BJ (cell line): ENCODE results near the gene TSPAN14. TPM values are rescaled to one million over a fixed set of nuclear protein-coding genes. Genes with fewer than 3 reads are reported as not detected.
"Not testable (repeated sequence)": the region's sequence is repeated elsewhere in the genome, so short reads cannot be mapped to it uniquely, and the experiment has no call there.

Experiments
- CTCF ChIA-PET: fragments of 350-600 bp; formaldehyde crosslinking; extraction: SDS; loops from one replicate; lab custom pipeline; 2021; ENCODE audit warnings: antibody characterized with exemption, inconsistent platforms; lab: Yijun Ruan, JAX
- POLR2A ChIA-PET: fragments of 300-600 bp; sonication (Branson Sonifier 250); formaldehyde crosslinking; extraction: SDS; loops from one replicate; lab custom pipeline; 2021; ENCODE audit warnings: antibody characterized with exemption; lab: Charles Lee
- DNase-seq: peaks from one replicate; pipeline ENCODE4 v3.0.0-alpha.2; 2011; ENCODE audit warnings: low read depth
- H3K27me3 ChIP-seq: 2 replicates; pipeline ENCODE4 v1.6.0; 2011; ENCODE audit warnings: low read length; ENCODE audit not compliant: control insufficient read depth, insufficient read depth
- H3K36me3 ChIP-seq: 2 replicates; pipeline ENCODE4 v1.5.1; 2011; ENCODE audit warnings: low read length; ENCODE audit not compliant: control insufficient read depth, insufficient read depth
- H3K4me3 ChIP-seq: 2 replicates; pipeline ENCODE4 v1.5.1; 2011; ENCODE audit warnings: low read depth, mild to moderate bottlenecking, control low read depth, low read length
- polyA plus RNA-seq: library from polyadenylated mRNA; depleted of rRNA; stranded (reverse); fragments of >200 nt; gene quantifications from 2 replicates; pipeline ENCODE4 v1.2.3, GENCODE V29; 2011
- TF ChIP-seq, protein P1 (sequence below): IDR thresholded peaks from 2 replicates; pipeline ENCODE4 v1.5.1; 2011; ENCODE audit warnings: low read depth, mild to moderate bottlenecking, control low read depth, inconsistent platforms, low read length, moderate library complexity; ENCODE audit not compliant: insufficient read depth

The TSPAN14 gene
- polyA plus RNA-seq, 1 experiment = 33.3 TPM

DNA sequence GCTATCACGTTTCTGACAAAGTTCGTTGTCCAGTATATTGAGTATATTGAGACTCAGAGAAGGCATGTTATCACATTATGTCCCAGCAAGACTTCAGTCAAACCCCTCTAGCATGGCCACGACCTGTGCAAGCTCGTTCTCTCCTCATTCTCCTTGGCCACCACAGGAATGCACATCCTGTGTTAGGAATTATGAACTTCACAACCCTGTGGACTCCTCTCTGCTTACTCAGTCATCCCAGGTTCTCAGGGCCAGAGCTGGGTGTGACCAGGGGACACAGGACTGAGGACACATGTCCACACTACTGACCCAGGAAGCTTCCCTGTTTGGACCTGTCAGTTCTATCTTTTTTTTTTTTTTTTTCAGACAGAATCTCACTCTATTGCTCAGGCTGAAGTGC is 87.9 kb downstream of the TSPAN14 start:
- Histone ChIP-seq H3K36me3 (no peaks in the 10 kb centered on the region), H3K4me3 (no peak overlapping the region), H3K27me3 (no peaks in the 10 kb centered on the region; the same call in none of the 2 replicates)
- POLR2A ChIA-PET = no interaction called here
- TF ChIP-seq, protein P1, sequence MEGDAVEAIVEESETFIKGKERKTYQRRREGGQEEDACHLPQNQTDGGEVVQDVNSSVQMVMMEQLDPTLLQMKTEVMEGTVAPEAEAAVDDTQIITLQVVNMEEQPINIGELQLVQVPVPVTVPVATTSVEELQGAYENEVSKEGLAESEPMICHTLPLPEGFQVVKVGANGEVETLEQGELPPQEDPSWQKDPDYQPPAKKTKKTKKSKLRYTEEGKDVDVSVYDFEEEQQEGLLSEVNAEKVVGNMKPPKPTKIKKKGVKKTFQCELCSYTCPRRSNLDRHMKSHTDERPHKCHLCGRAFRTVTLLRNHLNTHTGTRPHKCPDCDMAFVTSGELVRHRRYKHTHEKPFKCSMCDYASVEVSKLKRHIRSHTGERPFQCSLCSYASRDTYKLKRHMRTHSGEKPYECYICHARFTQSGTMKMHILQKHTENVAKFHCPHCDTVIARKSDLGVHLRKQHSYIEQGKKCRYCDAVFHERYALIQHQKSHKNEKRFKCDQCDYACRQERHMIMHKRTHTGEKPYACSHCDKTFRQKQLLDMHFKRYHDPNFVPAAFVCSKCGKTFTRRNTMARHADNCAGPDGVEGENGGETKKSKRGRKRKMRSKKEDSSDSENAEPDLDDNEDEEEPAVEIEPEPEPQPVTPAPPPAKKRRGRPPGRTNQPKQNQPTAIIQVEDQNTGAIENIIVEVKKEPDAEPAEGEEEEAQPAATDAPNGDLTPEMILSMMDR = peak; percentile 3; the same call in 1 of the 2 replicates
- DNase-seq = no peak
- CTCF ChIA-PET = no interaction called here

DNA sequence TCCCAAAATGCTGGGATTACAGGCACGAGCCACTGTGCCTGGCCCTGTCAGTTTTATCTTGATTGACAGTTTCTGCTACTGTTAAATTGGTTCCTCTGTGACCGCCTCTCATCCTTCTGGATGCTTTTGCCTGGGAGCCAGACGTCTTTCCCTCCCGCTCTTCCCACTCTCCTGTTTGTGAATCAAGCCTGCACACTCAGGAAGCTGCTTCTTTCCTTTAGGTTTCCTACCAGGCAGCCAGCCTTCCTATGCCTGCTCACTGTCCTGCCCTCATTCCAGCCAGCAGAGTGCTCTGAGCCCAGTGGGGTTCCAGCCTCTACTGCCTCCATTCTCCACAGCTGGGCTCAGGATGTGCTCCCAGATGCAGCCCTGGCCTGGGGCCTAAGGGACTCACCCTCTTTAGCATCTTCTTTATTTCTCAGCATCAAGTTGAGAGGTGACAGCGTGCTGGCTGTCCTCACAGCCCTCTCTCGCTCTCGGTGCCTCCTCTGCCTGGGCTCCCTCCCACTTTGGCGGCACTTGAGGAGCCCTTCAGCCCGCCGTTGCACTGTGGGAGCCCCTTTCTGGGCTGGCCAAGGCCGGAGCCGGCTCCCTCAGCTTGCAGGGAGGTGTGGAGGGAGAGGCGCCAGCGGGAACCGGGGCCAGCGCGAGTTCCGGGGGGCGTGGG is 88.7 kb downstream of the TSPAN14 start:
- Histone ChIP-seq H3K36me3 (no peaks in the 10 kb centered on the region), H3K4me3 (no peak overlapping the region), H3K27me3 (no peaks in the 10 kb centered on the region; the same call in none of the 2 replicates)
- CTCF ChIA-PET = no interaction called here
- POLR2A ChIA-PET = no interaction called here
- DNase-seq = no peak
- TF ChIP-seq, protein P1 = no peak

DNA sequence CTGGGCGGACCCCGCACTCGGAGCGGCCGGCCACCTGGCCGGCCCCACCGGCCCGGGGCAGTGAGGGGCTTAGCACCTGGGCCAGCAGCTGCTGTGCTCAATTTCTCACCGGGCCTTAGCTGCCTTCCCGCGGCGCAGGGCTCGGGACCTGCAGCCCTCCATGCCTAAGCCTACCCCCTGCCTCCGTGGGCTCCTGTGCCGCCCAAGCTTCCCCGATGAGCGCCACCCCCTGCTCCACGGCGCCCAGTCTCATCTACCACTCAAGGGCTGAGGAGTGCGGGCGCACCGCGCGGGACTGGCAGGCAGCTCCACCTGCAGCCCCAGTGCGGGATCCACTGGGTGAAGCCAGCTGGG is 89.2 kb downstream of the TSPAN14 start:
- DNase-seq, H3K4me3 ChIP-seq, H3K36me3 ChIP-seq, H3K27me3 ChIP-seq, POLR2A ChIA-PET: not testable (repeated sequence)
- CTCF ChIA-PET = interaction anchor here (1.2 kb wide), 1 partner anchor 98 kb away, joined by 3 read pairs; no protein-coding TSS in a partner anchor

DNA sequence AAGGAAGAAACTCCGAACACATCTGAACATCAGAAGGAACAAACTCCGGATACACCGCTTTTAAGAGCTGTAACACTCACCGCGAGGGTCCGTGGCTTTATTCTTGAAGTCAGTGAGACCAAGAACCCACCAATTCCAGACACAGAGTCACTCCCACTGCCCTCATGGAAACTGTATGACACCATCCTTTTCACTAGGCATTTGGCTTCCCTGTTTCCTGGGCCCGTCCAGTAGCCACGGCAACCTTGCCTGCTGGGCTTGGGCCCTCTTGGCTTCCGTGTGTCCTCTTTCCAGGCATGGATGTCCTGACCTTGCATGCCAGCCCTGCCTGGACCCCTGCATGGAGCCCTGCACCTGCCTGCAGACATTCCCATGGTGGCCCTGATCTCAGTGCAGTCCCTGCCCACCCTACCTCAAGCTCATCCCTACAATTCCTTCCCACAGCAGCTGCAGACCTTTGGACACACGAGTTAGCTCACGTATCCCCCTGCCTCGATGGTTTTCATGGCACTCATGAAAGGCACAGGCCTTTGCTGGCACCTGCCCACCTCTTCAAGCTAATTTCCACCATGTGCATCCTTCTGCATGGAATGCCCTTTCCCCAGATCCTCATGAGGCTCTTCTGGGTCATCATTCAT is 90.3 kb downstream of the TSPAN14 start:
- ChIA-PET POLR2A (no interaction called here), CTCF (interaction anchor here (1.2 kb wide), 1 partner anchor 100 kb away, joined by 3 read pairs; no protein-coding TSS in a partner anchor)
- H3K27me3 ChIP-seq = no peaks in the 10 kb centered on the region; the same call in 1 of the 2 replicates
- no peak overlapping the region for H3K4me3 ChIP-seq
- no peaks in the 10 kb centered on the region for H3K36me3 ChIP-seq
- TF ChIP-seq, protein P1 = no peak
- no peak for DNase-seq

DNA sequence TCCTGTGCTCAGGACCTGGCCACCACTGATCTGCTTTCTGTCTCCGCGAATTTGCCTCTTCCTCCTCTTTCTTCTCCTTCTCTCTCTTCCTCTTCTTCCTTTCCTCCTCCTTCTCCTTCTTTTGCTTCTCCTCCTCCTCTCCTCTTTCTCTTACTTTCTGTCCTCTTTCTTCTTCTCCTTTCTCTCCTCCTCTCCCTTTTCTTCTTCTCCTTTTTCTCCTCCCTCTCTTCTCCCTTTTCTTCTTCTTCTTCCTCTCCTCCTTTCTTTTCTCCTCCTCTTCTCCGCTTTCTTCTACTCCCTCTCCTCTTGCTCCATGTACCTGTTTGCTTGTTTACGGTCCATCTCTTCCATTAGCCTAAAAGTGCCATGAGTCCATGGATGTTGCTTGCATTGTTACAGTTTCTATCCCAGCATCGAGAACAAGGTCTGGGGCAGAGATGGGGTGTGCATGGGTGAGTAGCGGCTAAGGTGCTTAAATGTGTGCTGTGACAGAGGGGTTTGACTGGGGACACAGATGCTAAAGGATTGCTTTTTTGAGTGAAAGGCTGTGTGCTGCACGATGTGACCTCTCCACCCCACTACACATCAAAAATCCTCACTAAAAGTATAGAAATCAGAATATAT is 91.3 kb downstream of the TSPAN14 start:
- ChIA-PET CTCF (no interaction called here), POLR2A (no interaction called here)
- H3K27me3 ChIP-seq = no peaks in the 10 kb centered on the region; the same call in 1 of the 2 replicates
- no peak for DNase-seq
- H3K36me3 ChIP-seq = no peaks in the 10 kb centered on the region
- no peak overlapping the region for H3K4me3 ChIP-seq
- TF ChIP-seq, protein P1 = no peak
